Glomerular visceral epithelial cell (primary cell): ENCODE measurements around the gene TOMM34.

ENCODE experiments used
- DNase-seq: peaks from one replicate; pipeline ENCODE4 v3.0.0-alpha.2; 2016; ENCODE audit errors: extremely low spot score

The TOMM34 gene

DNA sequence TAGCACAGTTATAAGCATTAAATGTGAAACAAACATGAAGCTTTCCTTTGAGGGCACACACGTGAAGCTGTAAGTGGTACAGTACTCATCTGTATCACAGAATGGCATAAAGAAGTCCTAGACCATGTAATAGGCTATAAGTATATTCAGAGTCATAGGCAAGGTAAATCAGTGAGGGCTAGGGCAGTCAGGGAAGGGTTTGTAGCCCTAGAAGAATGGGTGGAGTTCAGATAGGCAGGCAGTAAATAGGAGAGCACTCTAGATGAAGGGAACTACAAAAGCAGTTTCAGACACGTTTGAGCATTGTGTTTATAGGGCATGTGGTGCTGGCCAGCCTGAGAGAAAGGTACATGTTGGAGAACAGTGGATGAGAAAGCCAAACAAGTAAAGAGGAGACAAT lies 65.2 kb downstream of the TOMM34 start:
- DNase-seq: no peak
